ENCODE results near the gene GCC1. TPM values are rescaled to one million over a fixed set of nuclear protein-coding genes. Genes with fewer than 3 reads are reported as not detected.
A peak's percentile ranks its signal among the peaks of the same experiment; 100 is the strongest.

GCC1 gene
- total and polyA plus RNA-seq, 2 donors (not counting 1 experiment from before 2014, with no cell fraction given): 10.3 to 25.5 TPM

DNA sequence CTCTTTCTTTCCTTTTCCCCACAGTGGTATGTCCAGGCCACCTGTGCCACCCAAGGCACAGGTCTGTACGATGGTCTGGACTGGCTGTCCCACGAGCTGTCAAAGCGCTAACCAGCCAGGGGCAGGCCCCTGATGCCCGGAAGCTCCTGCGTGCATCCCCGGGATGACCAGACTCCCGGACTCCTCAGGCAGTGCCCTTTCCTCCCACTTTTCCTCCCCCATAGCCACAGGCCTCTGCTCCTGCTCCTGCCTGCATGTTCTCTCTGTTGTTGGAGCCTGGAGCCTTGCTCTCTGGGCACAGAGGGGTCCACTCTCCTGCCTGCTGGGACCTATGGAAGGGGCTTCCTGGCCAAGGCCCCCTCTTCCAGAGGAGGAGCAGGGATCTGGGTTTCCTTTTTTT lies 5.8 kb upstream of the GCC1 start:
- H3K79me2 ChIP-seq (ENCODE audit: control insufficient read depth, insufficient read depth, low read length): peaks cover 14% of the 10 kb centered on the region
- ChIA-PET CTCF (no interaction called here), POLR2A (no interaction called here)
- peaks cover 0 to 15% of the 10 kb centered on the region in 2 experiments for H3K36me3 ChIP-seq (replicated peaks in 1 of 2; ENCODE audit: control extremely low read depth in 1 of 2, control insufficient read depth in 1 of 2, extremely low read depth in 1 of 2, insufficient read depth in 2 of 2, low read length in 1 of 2)
- Mint-ChIP-seq H3K27me3 (no peaks in the 10 kb centered on the region), H3K27ac (no peak overlapping the region), H3K4me1 (peaks cover 24% of the 10 kb centered on the region), H3K4me3 (no peak overlapping the region), H3K9me3 (ENCODE audit: insufficient read depth) (no peaks in the 10 kb centered on the region)
- no peak for ATAC-seq (ENCODE audit: low read depth)
- H4K20me1 ChIP-seq (ENCODE audit: control insufficient read depth, insufficient read depth, low read length, poor library complexity, severe bottlenecking): no peaks in the 10 kb centered on the region
- intact Hi-C loops (cut with micrococcal nuclease): no loop called here
- no peaks in the 10 kb centered on the region for H3K27me3 ChIP-seq (replicated peaks in 1 of 4; ENCODE audit: control extremely low read depth in 1 of 4, control insufficient read depth in 3 of 4, insufficient read depth in 4 of 4, low read length in 3 of 4)
- no peak for DNase-seq
- 96% methylated on average over 3 of the region's 7 CpGs for WGBS (ENCODE audit: insufficient coverage)
- TF ChIP-seq CTCF (IDR thresholded peaks at IDR 0.05) (no peak), EZH2 (IDR thresholded peaks at IDR 0.05; ENCODE audit: borderline replicate concordance, insufficient read depth, low read depth, low read length, poor library complexity, severe bottlenecking) (no peak)
- no peak overlapping the region for H3K4me2 ChIP-seq (replicated peaks; ENCODE audit: low read depth, low read length, poor library complexity, severe bottlenecking)
- no peak overlapping the region for H3K27ac ChIP-seq (ENCODE audit: low read length in 2 of 2)
- H3K9me3 ChIP-seq (ENCODE audit: control extremely low read depth in 1 of 3, control insufficient read depth in 2 of 3, insufficient read depth in 1 of 3, low read length in 2 of 3): no peaks in the 10 kb centered on the region
- no peak overlapping the region for H3K9ac ChIP-seq (ENCODE audit: low read length)
- H2AFZ ChIP-seq (ENCODE audit: insufficient read depth, low read depth, low read length, poor library complexity, severe bottlenecking): no peak overlapping the region
- no peak overlapping the region for H3K4me3 ChIP-seq (ENCODE audit: control extremely low read depth in 1 of 5, extremely low read depth in 1 of 5, insufficient read depth in 1 of 5, low read depth in 2 of 5, low read length in 4 of 5)
- peaks cover 16 to 20% of the 10 kb centered on the region in 2 donors for H3K4me1 ChIP-seq (ENCODE audit: control insufficient read depth in 2 of 2, insufficient read depth in 2 of 2, low read length in 2 of 2)

- ATAC-seq (ENCODE audit: low read depth): no peak
- POLR2A ChIA-PET: no interaction called here
- H3K27me3 ChIP-seq (replicated peaks in 1 of 4; ENCODE audit: control extremely low read depth in 1 of 4, control insufficient read depth in 3 of 4, insufficient read depth in 4 of 4, low read length in 3 of 4): no peaks in the 10 kb centered on the region
- H3K9ac ChIP-seq (ENCODE audit: low read length): no peak overlapping the region
- no peaks in the 10 kb centered on the region for H3K27me3 Mint-ChIP-seq
- peaks cover 0 to 2% (median 0%) of the 10 kb centered on the region in 3 donors for H3K9me3 ChIP-seq (ENCODE audit: control extremely low read depth in 1 of 3, control insufficient read depth in 2 of 3, insufficient read depth in 1 of 3, low read length in 2 of 3)
- CTCF ChIA-PET: no interaction called here
- peaks cover 32% of the 10 kb centered on the region for H3K4me1 Mint-ChIP-seq
- peak overlapping the region; percentile 79 for H3K4me2 ChIP-seq (replicated peaks; ENCODE audit: low read depth, low read length, poor library complexity, severe bottlenecking)
- H3K9me3 Mint-ChIP-seq (ENCODE audit: insufficient read depth): no peaks in the 10 kb centered on the region
- H3K27ac Mint-ChIP-seq: peak overlapping the region; percentile 32
- no peak overlapping the region for H3K4me3 ChIP-seq (ENCODE audit: control extremely low read depth in 1 of 5, extremely low read depth in 1 of 5, insufficient read depth in 1 of 5, low read depth in 2 of 5, low read length in 4 of 5)
- peaks cover 19% of the 10 kb centered on the region for H3K79me2 ChIP-seq (ENCODE audit: control insufficient read depth, insufficient read depth, low read length)
- H3K36me3 ChIP-seq (replicated peaks in 1 of 2; ENCODE audit: control extremely low read depth in 1 of 2, control insufficient read depth in 1 of 2, extremely low read depth in 1 of 2, insufficient read depth in 2 of 2, low read length in 1 of 2): peaks cover 0 to 15% of the 10 kb centered on the region in 2 experiments
- H4K20me1 ChIP-seq (ENCODE audit: control insufficient read depth, insufficient read depth, low read length, poor library complexity, severe bottlenecking): no peaks in the 10 kb centered on the region
- no peak for DNase-seq
- intact Hi-C loops (cut with micrococcal nuclease): loop anchor here (2.0 to 5.0 kb wide), 2 partner anchors 519 to 1147 kb away; partner anchors contain the start of gene CALU
- no peak overlapping the region for H2AFZ ChIP-seq (ENCODE audit: insufficient read depth, low read depth, low read length, poor library complexity, severe bottlenecking)
- H3K27ac ChIP-seq (ENCODE audit: low read length in 2 of 2): no peak overlapping the region
- peaks cover 23 to 29% of the 10 kb centered on the region in 2 donors for H3K4me1 ChIP-seq (ENCODE audit: control insufficient read depth in 2 of 2, insufficient read depth in 2 of 2, low read length in 2 of 2)
- peak overlapping the region; percentile 98 for H3K4me3 Mint-ChIP-seq
- no peak for TF ChIP-seq CTCF (IDR thresholded peaks at IDR 0.05)
- TF ChIP-seq EZH2 (IDR thresholded peaks at IDR 0.05; ENCODE audit: borderline replicate concordance, insufficient read depth, low read depth, low read length, poor library complexity, severe bottlenecking): no peak
- WGBS (ENCODE audit: insufficient coverage): 100% methylated on average over 1 of the region's 3 CpGs
Measured at GRCh38 chr7:127589896-127590295, 4.5 kb upstream of the GCC1 start.
